Inferior parietal cortex (tissue), 1 donor: ENCODE data around the gene VMAC.

Experiments used
- DNase-seq: peaks from one replicate; pipeline ENCODE4 v3.0.0-alpha.2; 2016; ENCODE audit errors: extremely low spot score

VMAC gene

GRCh38 chr19:5931251-5931650 lies 26.6 kb downstream of the VMAC start:
- no peak for DNase-seq

GRCh38 chr19:5932146-5932545 lies 27.5 kb downstream of the VMAC start:
- no peak for DNase-seq

- DNase-seq, result no peak
These were observed 28.1 kb downstream of the VMAC start for GRCh38 chr19:5932609-5933262.

GRCh38 chr19:5933391-5934068 lies 28.9 kb downstream of the VMAC start:
- DNase-seq, result no peak

- no peak for DNase-seq
These were observed 29.4 kb downstream of the VMAC start for GRCh38 chr19:5934069-5934401.

- DNase-seq, result no peak
These were observed 30.3 kb downstream of the VMAC start for GRCh38 chr19:5934774-5935472.

- DNase-seq, result no peak
These were observed 31.0 kb downstream of the VMAC start for GRCh38 chr19:5935473-5936291.

- no peak for DNase-seq
These were observed 31.6 kb downstream of the VMAC start for GRCh38 chr19:5936292-5936592.

GRCh38 chr19:5937550-5937949 lies 32.9 kb downstream of the VMAC start:
- no peak for DNase-seq

- DNase-seq, result no peak
These were observed 35.9 kb downstream of the VMAC start for GRCh38 chr19:5940260-5941208.

- DNase-seq, result no peak
These were observed 37.0 kb downstream of the VMAC start for GRCh38 chr19:5941673-5942072.

- no peak for DNase-seq
These were observed 38.4 kb downstream of the VMAC start for GRCh38 chr19:5943045-5943444.

- DNase-seq, result no peak
These were observed 39.0 kb downstream of the VMAC start for GRCh38 chr19:5943623-5944022.

GRCh38 chr19:5947435-5947834 lies 42.8 kb downstream of the VMAC start:
- DNase-seq, result peak; percentile 56

GRCh38 chr19:5948752-5949564 lies 44.3 kb downstream of the VMAC start:
- no peak for DNase-seq

GRCh38 chr19:5949792-5950305 lies 45.2 kb downstream of the VMAC start:
- no peak for DNase-seq

- DNase-seq, result no peak
These were observed 46.1 kb downstream of the VMAC start for GRCh38 chr19:5950741-5951140.

- DNase-seq, result no peak
These were observed 46.7 kb downstream of the VMAC start for GRCh38 chr19:5951338-5951861.

GRCh38 chr19:5952193-5953029 lies 47.7 kb downstream of the VMAC start:
- DNase-seq, result no peak
